Activated naive CD4-positive, alpha-beta T cell treated with anti-CD3 and anti-CD28 coated beads, Interleukin-2, amount 10 ng/mL, durations not matched to agents 7 days and 5 days (primary cell): ENCODE measurements around the gene CDKAL1.

Experiments
- CTCF ChIA-PET: fragments of 350-600 bp; sonication (Branson Sonifier 250); formaldehyde crosslinking; loops from one replicate; lab custom pipeline; 2021; ENCODE audit warnings: antibody characterized with exemption; lab: Charles Lee
- DNase-seq: peaks from one replicate; pipeline ENCODE4 v3.0.0-alpha.2; 2020
- H3K27ac Mint-ChIP-seq: one replicate; pipeline ENCODE4 v1.8.0; 2021; ENCODE audit warnings: mild to moderate bottlenecking, moderate library complexity, mixed read lengths
- H3K27me3 Mint-ChIP-seq: one replicate; pipeline ENCODE4 v1.8.0; 2021; ENCODE audit warnings: mild to moderate bottlenecking, mixed read lengths
- H3K36me3 Mint-ChIP-seq: one replicate; pipeline ENCODE4 v1.8.0; 2021; ENCODE audit warnings: mixed read lengths
- H3K4me1 Mint-ChIP-seq: one replicate; pipeline ENCODE4 v1.8.0; 2021; ENCODE audit warnings: mixed read lengths
- H3K4me3 Mint-ChIP-seq: one replicate; pipeline ENCODE4 v1.8.0; 2021; ENCODE audit warnings: mild to moderate bottlenecking, moderate library complexity, mixed read lengths
- H3K9me3 Mint-ChIP-seq: one replicate; pipeline ENCODE4 v1.8.0; 2021; ENCODE audit warnings: mixed read lengths

CDKAL1 gene

DNA sequence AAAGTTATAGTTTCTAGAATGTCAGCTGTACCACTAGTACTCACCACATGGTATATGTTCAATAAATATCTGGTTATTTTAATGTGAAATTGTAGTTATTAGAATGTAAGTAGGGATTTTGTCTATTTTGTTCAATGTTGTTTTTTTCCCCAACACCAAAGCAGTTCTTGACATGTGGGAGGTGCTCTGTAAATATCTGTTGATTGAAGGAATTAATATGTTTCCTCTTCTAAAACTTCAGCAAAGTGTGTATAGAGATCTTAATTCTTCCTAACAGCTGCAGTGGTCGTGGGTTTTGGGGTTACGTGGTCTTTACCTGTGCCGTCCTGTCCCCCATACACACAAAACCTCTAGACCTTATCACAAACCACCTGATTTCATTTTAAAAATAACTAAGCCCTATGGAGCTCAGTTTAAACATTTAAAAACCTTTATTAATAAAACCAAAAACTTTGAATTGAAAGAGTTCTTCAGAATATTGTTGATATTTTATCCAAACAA is 587.4 kb downstream of the CDKAL1 start:
- CTCF ChIA-PET: no interaction called here
- Mint-ChIP-seq H3K4me3 (no peak overlapping the region), H3K36me3 (no peaks in the 10 kb centered on the region), H3K9me3 (no peaks in the 10 kb centered on the region), H3K4me1 (no peaks in the 10 kb centered on the region), H3K27me3 (no peaks in the 10 kb centered on the region), H3K27ac (no peak overlapping the region)
- no peak for DNase-seq

DNA sequence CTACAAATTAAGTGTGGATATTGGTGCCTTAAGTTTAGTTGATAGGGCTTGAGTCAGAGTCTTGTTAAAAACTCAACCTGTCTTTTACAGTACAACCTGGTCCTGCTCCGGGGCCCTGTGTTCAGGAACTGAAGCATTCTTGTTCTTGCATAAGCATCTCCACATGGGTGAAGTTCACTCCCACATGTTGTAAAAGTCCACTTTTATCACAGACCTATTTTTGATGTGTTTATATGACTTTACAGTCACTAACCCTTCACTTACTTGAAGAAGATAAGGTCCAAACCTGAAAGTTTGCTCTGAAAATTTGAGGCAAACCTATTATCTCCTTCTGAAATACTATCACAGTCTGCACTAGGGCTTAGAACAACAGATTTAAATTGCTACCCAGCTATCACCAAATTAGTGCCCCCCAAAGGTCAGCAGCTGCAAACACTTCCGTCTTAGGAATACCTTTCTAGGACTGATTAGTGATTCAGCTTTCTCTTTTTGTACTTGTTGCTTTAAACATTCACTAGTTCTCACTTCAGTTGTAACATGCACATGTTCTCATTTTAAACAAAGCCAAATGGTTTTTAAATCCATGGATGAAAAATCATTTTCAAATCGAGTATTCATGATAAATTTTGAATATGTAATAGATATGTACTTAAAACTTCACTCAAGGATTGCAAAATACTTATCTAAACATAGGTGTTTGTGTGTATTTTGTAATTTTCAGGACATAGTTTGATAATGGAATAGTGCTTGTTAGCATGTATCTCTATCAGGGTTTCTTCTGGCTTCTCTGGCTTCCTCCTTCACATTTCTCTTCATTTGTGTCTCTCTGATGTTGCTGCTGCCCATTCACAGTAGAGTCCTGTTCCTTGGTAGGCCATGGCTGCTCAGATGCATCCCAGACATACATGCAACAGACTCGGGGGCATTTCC is 589.5 kb downstream of the CDKAL1 start:
- DNase-seq: no peak
- CTCF ChIA-PET: no interaction called here
- no peak overlapping the region for H3K4me3 Mint-ChIP-seq
- no peak overlapping the region for H3K27ac Mint-ChIP-seq
- no peaks in the 10 kb centered on the region for H3K9me3 Mint-ChIP-seq
- H3K36me3 Mint-ChIP-seq: no peaks in the 10 kb centered on the region
- no peaks in the 10 kb centered on the region for H3K4me1 Mint-ChIP-seq
- no peaks in the 10 kb centered on the region for H3K27me3 Mint-ChIP-seq

DNA sequence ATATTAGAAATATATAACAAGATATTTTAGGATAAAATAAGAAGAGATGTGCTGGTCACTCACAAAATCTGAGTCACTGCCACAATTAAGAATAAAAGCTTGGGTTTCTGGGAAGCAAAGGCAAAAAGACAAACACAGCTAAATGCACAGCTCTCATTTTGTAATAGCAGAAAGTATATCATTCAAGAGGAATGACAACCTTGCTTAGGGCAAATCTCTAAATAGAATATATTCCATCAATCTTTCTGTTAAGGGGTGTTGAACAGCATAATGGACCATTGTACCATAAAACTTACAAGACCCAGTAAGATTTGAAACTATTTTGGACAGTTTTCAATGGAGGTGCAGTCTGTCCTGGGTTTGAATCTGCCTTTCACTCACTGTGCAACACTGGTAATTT is 594.3 kb downstream of the CDKAL1 start:
- no peak for DNase-seq
- no peaks in the 10 kb centered on the region for H3K36me3 Mint-ChIP-seq
- H3K4me1 Mint-ChIP-seq: no peaks in the 10 kb centered on the region
- no peak overlapping the region for H3K27ac Mint-ChIP-seq
- CTCF ChIA-PET: no interaction called here
- H3K4me3 Mint-ChIP-seq: no peak overlapping the region
- no peaks in the 10 kb centered on the region for H3K27me3 Mint-ChIP-seq
- H3K9me3 Mint-ChIP-seq: no peaks in the 10 kb centered on the region

DNA sequence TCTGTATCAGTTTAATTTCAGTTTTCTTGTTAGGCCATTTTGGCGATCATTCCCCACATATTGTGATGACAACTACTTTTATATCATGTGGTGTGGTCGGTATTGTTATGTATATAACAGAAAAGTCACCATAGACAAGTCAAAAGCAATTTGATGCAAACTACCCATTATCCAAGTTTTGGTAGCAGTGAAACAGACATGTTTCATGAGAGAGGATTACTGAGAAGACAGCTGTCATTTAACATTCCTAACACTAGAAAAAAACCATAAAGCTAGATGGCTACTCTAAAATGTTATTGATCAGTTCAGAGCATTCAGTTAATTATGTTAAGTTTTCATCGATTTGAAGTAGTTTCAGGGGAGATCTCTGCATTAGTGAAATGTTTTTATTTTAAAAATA is 597.1 kb downstream of the CDKAL1 start:
- H3K9me3 Mint-ChIP-seq: no peaks in the 10 kb centered on the region
- H3K36me3 Mint-ChIP-seq: no peaks in the 10 kb centered on the region
- no peak overlapping the region for H3K4me3 Mint-ChIP-seq
- H3K27me3 Mint-ChIP-seq: no peaks in the 10 kb centered on the region
- no peak for DNase-seq
- CTCF ChIA-PET: no interaction called here
- H3K27ac Mint-ChIP-seq: no peak overlapping the region
- no peaks in the 10 kb centered on the region for H3K4me1 Mint-ChIP-seq

DNA sequence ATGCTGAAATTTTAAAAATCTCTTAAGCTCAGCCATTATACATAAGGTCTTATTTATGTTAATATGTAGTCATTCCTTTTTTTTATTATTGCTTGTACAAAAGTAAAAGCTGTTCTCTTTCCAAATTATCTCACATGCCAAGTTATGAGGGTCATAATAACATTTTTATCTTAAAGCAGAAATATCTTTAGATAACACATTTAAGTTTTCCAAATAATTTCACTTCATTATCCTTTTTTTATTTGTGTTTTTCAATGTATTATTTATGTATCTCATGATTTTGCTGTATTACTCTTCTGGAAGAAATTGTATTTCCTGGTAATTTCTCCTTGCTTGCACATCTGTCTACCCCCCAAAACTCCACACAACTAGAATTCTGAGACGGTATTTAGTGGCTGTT is 598.2 kb downstream of the CDKAL1 start:
- CTCF ChIA-PET: no interaction called here
- no peak overlapping the region for H3K4me3 Mint-ChIP-seq
- no peaks in the 10 kb centered on the region for H3K9me3 Mint-ChIP-seq
- DNase-seq: no peak
- no peak overlapping the region for H3K27ac Mint-ChIP-seq
- H3K4me1 Mint-ChIP-seq: no peaks in the 10 kb centered on the region
- H3K36me3 Mint-ChIP-seq: no peaks in the 10 kb centered on the region
- no peaks in the 10 kb centered on the region for H3K27me3 Mint-ChIP-seq

DNA sequence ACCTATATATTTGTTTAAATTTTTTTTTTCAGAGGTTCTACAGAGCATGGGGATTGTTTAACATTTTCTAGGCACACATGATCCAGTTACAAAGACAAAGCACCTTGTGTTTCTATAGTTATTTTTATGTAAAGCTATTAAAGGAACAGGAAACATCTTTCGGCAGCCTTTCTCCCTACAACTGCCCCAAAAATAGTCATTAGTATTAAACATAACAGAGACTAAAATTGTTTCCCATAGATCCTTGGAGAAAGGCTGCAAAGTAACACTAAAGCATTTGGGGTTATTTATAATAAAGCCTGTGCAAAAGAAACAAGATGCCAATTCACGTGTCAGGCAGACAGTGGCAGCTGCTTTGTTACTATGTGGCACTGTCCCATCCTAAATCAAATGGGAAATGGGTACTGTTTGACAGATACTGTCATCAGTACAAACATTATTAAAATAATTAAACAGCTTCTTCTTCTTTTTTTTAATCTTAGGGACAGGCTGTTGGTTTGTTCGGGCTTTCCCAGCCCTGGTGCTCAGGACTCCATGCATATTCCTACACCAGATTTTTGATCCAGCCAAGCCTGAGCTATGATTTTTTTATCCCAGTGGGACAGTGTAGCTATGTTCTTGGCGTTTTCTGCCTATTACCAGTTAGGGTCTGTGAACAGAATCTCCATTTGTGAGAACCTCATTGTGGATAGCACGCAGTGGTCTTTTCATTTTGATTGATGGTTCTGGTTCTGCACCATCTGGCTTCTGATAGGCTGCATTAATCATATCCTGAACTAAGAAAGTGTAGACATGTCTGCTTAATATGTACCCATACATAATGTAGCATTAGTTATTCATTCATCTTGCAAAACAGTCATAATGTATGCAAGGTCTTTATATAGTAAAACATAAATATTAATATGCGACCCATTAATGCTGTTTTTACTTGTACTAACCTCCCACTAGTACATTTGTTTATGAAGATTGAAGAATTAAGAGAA is 598.9 kb downstream of the CDKAL1 start:
- Mint-ChIP-seq H3K4me3 (no peak overlapping the region), H3K27ac (no peak overlapping the region), H3K36me3 (no peaks in the 10 kb centered on the region), H3K27me3 (no peaks in the 10 kb centered on the region), H3K4me1 (no peaks in the 10 kb centered on the region), H3K9me3 (no peaks in the 10 kb centered on the region)
- no peak for DNase-seq
- CTCF ChIA-PET: no interaction called here

DNA sequence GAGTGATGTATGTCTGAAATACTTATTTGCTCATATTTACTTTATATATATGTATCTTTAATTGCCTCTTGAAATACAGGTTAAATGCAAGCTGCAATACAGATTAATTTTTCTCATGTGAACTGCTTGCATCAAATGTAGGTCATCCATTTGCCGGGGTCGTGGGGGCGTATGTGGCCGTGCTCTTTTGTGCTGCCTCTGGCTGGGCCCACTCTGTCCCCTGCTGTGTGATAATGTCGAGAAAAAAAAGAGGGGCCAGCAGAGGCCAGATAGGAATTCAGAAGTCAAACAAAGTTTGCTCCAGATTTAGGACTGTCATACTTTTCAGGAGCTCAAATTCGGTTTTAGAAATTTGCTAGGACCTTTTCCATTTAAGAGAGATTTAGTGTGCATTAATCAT is 599.6 kb downstream of the CDKAL1 start:
- CTCF ChIA-PET: no interaction called here
- no peak overlapping the region for H3K27ac Mint-ChIP-seq
- no peaks in the 10 kb centered on the region for H3K4me1 Mint-ChIP-seq
- no peak overlapping the region for H3K4me3 Mint-ChIP-seq
- H3K36me3 Mint-ChIP-seq: no peaks in the 10 kb centered on the region
- no peak for DNase-seq
- no peaks in the 10 kb centered on the region for H3K9me3 Mint-ChIP-seq
- H3K27me3 Mint-ChIP-seq: no peaks in the 10 kb centered on the region

DNA sequence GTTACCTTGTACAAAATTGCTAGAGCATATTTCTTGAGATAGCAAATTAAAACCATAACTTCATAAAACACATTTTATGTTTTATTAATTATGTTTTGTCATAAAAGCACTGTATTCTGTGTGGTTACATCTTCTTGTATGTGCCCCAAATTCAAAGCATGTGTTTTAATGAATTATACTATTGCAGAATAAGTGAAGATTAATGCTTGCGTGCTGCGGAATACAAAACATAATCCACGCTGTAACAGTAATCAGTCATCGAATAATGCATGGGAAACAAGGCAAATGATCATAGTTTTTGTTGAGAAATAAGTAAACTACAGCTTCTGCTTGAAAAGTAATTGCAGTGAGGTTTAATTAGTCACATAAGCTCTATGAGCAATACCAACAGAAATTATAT is 600.1 kb downstream of the CDKAL1 start:
- Mint-ChIP-seq H3K4me3 (no peak overlapping the region), H3K27ac (no peak overlapping the region), H3K4me1 (no peaks in the 10 kb centered on the region), H3K27me3 (no peaks in the 10 kb centered on the region), H3K36me3 (no peaks in the 10 kb centered on the region), H3K9me3 (no peaks in the 10 kb centered on the region)
- DNase-seq: no peak
- CTCF ChIA-PET: no interaction called here

DNA sequence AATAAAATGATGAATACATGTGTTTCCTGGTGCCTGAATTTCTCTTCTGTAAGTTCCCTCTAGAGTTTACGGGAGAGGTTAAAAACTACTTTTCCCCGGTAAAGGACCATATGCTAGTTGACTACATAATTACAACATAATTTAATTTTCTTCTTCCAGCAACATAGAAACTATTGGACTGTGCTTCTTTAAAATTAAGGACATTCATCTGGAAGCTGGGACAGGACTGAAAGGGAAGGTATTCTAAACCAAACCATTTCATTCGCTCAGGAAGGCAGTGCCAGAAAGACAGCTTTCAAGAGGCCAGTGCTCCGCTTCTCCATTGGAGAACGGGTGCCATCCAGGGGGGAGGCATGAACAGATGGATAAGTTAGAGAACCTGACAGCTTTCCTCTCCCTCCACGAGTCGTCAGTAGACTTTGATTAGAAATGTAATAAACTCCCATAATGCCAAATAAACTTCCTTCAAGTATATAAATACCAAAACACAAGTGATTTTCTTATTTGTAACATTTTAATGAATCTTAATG is 601.3 kb downstream of the CDKAL1 start:
- CTCF ChIA-PET: no interaction called here
- no peaks in the 10 kb centered on the region for H3K4me1 Mint-ChIP-seq
- H3K27ac Mint-ChIP-seq: no peak overlapping the region
- no peaks in the 10 kb centered on the region for H3K9me3 Mint-ChIP-seq
- H3K27me3 Mint-ChIP-seq: no peaks in the 10 kb centered on the region
- DNase-seq: no peak
- H3K4me3 Mint-ChIP-seq: no peak overlapping the region
- H3K36me3 Mint-ChIP-seq: peaks cover 1% of the 10 kb centered on the region

DNA sequence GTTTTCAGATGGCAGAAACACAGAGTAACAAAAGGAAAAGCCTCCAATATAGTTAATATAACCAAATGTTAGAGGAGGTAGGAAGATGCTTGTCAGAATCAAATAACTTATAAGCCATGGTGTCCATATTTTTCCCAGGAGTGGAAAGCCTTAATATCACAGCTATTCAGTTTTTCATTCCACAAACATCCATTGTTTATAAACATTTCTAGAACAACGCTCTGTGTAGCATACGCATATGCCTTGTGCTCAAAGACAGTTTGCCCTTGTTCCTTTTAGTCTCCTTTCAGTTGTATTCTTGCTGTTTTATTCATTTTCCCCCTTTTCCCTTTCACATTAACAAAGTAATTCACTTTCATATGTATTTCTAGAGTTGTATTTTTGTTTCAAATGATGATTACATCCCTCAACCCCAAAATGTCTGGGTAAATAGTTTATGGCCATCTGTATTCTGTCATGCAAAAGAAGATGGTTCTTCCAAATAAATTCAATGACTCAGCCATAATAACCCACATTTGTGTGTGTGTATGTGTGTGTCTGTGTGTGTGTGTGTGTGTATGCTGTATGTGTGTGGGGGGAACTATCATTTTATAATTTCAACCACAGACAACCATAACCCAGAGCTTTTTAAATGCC is 603.6 kb downstream of the CDKAL1 start:
- CTCF ChIA-PET: no interaction called here
- H3K27me3 Mint-ChIP-seq: no peaks in the 10 kb centered on the region
- no peak overlapping the region for H3K4me3 Mint-ChIP-seq

DNA sequence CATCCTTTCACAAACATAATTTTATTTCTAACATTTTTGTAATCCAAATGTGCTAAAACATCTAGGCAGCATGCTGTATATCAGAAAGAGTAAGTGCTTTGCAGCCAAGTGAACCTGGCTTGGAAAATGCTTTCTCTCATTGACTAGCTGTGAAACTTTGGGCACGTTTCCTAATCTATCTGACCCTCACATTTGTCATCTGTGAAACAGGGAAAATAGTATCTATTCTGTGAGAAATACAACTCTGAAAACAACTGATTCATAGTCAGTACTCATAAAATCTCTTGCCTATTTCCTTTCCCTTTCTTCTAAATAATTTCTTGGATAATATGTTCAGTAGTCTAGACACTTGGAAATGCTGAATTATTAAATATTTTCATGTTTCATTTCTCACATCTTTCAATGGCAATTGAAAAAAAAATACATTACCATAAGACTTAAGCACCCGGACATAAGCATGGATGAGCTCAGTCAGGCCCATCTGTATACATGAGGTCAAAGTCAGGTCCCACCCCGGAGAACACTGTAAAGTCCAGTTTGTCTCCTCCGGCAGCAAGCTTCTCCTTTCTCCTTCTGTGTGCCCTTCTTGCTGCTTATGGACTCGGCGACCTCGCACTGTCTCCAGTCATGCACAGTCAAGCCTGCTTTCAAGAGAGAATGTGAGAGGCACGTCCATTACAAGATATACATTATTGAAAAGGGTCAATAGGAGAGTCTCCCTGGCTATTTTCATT is 604.2 kb downstream of the CDKAL1 start:
- Mint-ChIP-seq H3K36me3 (peaks cover 3% of the 10 kb centered on the region), H3K27me3 (no peaks in the 10 kb centered on the region), H3K9me3 (no peaks in the 10 kb centered on the region), H3K27ac (no peak overlapping the region), H3K4me3 (no peak overlapping the region), H3K4me1 (no peaks in the 10 kb centered on the region)
- CTCF ChIA-PET: no interaction called here
- no peak for DNase-seq

More for the DNA sequence above, 603.6 kb downstream of the CDKAL1 start:
- Mint-ChIP-seq H3K9me3 (no peaks in the 10 kb centered on the region), H3K4me1 (no peaks in the 10 kb centered on the region), H3K27ac (no peak overlapping the region), H3K36me3 (peaks cover 3% of the 10 kb centered on the region)
- no peak for DNase-seq

DNA sequence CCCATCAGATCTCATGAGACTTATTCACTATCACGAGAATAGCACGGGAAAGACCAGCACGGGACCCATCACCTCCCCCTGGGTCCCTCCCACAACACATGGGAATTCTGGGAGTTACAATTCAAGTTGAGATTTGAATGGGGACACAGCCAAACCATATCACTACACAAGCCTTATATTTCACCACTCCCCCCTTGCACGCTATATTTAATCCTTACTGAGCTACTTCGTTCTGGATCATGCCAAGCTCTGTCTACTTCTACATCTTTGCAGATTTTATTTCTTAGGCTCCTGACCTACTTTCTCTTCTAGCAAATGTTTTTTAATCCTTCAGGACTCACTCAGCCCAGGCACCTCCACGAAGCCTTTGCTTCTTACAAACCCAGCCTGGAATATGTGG is 606.7 kb downstream of the CDKAL1 start:
- no peak overlapping the region for H3K27ac Mint-ChIP-seq
- H3K4me3 Mint-ChIP-seq: no peak overlapping the region
- CTCF ChIA-PET: no interaction called here
- H3K4me1 Mint-ChIP-seq: no peaks in the 10 kb centered on the region
- no peaks in the 10 kb centered on the region for H3K9me3 Mint-ChIP-seq
- no peak for DNase-seq
- H3K27me3 Mint-ChIP-seq: no peaks in the 10 kb centered on the region
- H3K36me3 Mint-ChIP-seq: peaks cover 3% of the 10 kb centered on the region

DNA sequence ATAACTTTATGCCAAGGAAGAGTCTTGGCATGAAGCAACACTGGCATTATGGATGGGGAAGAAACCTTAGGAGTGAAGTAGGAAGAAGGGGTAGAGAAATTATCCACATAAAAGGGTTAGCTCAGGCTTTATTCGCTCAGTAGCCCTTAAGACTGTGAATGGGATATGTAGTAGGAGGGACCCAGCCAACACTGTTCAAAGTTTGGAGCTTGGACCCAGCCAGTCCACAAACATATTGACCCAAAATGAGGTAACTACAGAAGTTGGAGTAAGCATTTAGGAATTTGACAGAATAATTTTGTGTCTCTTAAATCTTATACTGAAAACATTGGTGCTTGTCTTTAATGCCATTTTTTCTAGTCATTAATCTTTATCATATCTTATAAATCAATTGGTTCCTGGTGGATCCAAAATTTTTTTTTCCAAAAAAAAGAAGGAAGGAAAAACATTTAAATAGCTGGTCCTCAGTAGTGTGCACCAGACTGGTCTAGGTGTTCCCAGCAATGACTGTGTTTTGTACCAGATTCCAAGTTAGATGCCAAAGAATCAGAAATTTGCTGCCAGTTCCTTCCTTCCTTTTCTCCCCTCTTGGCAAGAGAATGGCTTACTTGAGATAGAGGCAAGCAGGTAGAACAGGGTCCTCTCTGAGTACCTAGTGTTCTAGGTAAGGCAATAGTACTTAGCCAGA is 607.5 kb downstream of the CDKAL1 start:
- H3K36me3 Mint-ChIP-seq: peaks cover 3% of the 10 kb centered on the region
- no peak for DNase-seq
- no peaks in the 10 kb centered on the region for H3K9me3 Mint-ChIP-seq
- no peaks in the 10 kb centered on the region for H3K4me1 Mint-ChIP-seq
- CTCF ChIA-PET: interaction anchor here (0.6 kb wide), 1 partner anchor 265 kb away, joined by 4 read pairs; no protein-coding TSS in a partner anchor
- no peak overlapping the region for H3K4me3 Mint-ChIP-seq
- H3K27me3 Mint-ChIP-seq: no peaks in the 10 kb centered on the region
- H3K27ac Mint-ChIP-seq: no peak overlapping the region
